Measurements from ENCODE around the gene GOLGB1.

DNA sequence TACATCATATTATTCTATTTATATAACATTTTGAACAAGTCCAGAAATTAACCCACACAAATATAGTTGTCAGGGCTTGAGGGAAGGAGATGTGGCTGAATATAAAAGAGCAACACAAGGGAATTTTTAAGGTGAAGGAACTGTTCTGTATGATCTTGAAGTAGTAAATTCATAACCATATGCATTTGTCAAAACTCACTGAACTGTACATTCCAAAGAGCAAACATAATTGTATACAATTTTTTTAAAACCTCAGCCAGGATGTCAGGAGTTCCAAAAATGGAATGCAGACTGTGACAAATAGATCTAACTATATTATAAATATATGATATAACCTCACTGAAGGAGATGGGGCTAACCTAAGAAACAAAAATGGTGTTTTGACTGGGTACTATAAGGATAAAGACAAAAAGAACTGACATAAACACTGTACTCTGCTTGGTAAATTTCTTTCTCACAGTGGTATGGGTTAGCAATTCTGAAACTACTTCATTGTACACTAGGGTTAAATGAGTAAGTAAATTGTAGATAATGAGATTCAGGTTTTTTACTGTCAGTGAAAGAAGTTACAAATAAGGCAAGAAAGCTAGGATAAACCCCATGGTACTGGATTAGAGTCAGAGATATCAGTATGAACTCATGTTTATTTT lies 14.4 kb downstream of the GOLGB1 start:
- TF ChIP-seq MAFK (IDR thresholded peaks at IDR 0.05; ENCODE audit: partially characterized antibody) = no peak
- no peak for TF ChIP-seq HES2 (IDR thresholded peaks at IDR 0.05)
- TF ChIP-seq MYC (IDR thresholded peaks at IDR 0.05; ENCODE audit: borderline replicate concordance, low read length) = no peak
- TF ChIP-seq CTCF (IDR thresholded peaks at IDR 0.05) = no peak
- TF ChIP-seq, protein P1, sequence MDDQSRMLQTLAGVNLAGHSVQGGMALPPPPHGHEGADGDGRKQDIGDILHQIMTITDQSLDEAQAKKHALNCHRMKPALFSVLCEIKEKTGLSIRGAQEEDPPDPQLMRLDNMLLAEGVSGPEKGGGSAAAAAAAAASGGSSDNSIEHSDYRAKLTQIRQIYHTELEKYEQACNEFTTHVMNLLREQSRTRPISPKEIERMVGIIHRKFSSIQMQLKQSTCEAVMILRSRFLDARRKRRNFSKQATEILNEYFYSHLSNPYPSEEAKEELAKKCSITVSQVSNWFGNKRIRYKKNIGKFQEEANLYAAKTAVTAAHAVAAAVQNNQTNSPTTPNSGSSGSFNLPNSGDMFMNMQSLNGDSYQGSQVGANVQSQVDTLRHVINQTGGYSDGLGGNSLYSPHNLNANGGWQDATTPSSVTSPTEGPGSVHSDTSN (IDR thresholded peaks at IDR 0.05) = no peak
- TF ChIP-seq POLR2A (IDR thresholded peaks at IDR 0.05; ENCODE audit: low read length) = no peak
- TF ChIP-seq CHD4 (IDR thresholded peaks at IDR 0.05; ENCODE audit: borderline replicate concordance) = no peak
- TF ChIP-seq USF2 (IDR thresholded peaks at IDR 0.05) = no peak
- no peak for TF ChIP-seq ELK1 (IDR thresholded peaks at IDR 0.05; ENCODE audit: low read depth, low read length)
- no peak for TF ChIP-seq EP300 (IDR thresholded peaks at IDR 0.05)
- TF ChIP-seq, protein P2, sequence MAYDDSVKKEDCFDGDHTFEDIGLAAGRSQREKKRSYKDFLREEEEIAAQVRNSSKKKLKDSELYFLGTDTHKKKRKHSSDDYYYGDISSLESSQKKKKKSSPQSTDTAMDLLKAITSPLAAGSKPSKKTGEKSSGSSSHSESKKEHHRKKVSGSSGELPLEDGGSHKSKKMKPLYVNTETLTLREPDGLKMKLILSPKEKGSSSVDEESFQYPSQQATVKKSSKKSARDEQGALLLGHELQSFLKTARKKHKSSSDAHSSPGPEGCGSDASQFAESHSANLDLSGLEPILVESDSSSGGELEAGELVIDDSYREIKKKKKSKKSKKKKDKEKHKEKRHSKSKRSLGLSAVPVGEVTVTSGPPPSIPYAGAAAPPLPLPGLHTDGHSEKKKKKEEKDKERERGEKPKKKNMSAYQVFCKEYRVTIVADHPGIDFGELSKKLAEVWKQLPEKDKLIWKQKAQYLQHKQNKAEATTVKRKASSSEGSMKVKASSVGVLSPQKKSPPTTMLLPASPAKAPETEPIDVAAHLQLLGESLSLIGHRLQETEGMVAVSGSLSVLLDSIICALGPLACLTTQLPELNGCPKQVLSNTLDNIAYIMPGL (CRISPR knock-in tag; IDR thresholded peaks at IDR 0.05; ENCODE audit: borderline replicate concordance) = no peak
- TF ChIP-seq ESRRA (IDR thresholded peaks at IDR 0.05; ENCODE audit: borderline replicate concordance, low read length) = no peak
- TF ChIP-seq JUNB (IDR thresholded peaks at IDR 0.05) = no peak
